HPDE6-E6E7 (cell line): ENCODE results near the gene GABPB2.

Experiments used
- DNase-seq: peaks from one replicate; pipeline ENCODE4 v3.0.0; 2011; ENCODE audit warnings: missing footprints; ENCODE audit errors: extremely low spot score

Gene GABPB2

GRCh38 chr1:151164732-151165280 is 94.2 kb downstream of the GABPB2 start:
- no peak for DNase-seq

- DNase-seq, result no peak
Measured at GRCh38 chr1:151165281-151165737, 94.7 kb downstream of the GABPB2 start.

GRCh38 chr1:151165738-151166504 is 95.4 kb downstream of the GABPB2 start, which contains the start of the genes LYSMD1 and SCNM1:
LYSMD1 (minus strand) TSS chr1:151165902; CDS start chr1:151165258, 644 bp downstream.
SCNM1 (plus strand) TSS chr1:151166144; CDS start chr1:151166153, 9 bp downstream.
- DNase-seq, result peak; percentile 97

GRCh38 chr1:151166505-151166956 is 96.0 kb downstream of the GABPB2 start:
- DNase-seq, result peak; percentile 49

- DNase-seq, result no peak
Measured at GRCh38 chr1:151167116-151167515, 96.6 kb downstream of the GABPB2 start.

- DNase-seq, result no peak
Measured at GRCh38 chr1:151171190-151171589, 100.6 kb downstream of the GABPB2 start.
